VCaP (cell line): ENCODE results near the gene GTF2A1.
A peak's percentile ranks its signal among the peaks of the same experiment; 100 is the strongest.

Source experiments
- H3K27ac ChIP-seq: fragments of 450-650 bp; 2 replicates; pipeline ENCODE4 v1.5.1; 2017
- TF ChIP-seq, protein P1 (sequence below): fragments of 450-650 bp; conservative IDR thresholded peaks from 2 replicates; pipeline ENCODE4 v1.5.1; 2017; ENCODE audit warnings: mild to moderate bottlenecking, moderate library complexity

GTF2A1 gene

DNA sequence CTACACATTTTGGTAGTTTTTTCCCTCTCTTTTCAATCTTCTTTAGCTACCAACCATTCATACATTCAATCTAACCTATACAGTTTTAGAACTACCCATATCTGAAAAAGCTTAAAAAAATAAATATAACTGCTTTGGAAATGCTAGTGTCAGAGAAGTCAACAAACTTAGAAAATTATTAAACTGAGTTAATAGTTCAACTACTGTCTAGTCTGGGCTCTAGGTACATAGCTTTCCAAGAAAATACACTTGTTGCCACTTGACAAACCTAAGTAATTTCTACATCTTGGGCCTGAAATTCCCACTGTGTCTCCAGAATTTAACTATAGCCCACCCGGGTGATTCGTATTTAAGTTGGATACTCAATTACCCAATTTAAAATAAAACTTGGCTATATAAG, 22.1 kb downstream of the GTF2A1 start:
- TF ChIP-seq, protein P1, sequence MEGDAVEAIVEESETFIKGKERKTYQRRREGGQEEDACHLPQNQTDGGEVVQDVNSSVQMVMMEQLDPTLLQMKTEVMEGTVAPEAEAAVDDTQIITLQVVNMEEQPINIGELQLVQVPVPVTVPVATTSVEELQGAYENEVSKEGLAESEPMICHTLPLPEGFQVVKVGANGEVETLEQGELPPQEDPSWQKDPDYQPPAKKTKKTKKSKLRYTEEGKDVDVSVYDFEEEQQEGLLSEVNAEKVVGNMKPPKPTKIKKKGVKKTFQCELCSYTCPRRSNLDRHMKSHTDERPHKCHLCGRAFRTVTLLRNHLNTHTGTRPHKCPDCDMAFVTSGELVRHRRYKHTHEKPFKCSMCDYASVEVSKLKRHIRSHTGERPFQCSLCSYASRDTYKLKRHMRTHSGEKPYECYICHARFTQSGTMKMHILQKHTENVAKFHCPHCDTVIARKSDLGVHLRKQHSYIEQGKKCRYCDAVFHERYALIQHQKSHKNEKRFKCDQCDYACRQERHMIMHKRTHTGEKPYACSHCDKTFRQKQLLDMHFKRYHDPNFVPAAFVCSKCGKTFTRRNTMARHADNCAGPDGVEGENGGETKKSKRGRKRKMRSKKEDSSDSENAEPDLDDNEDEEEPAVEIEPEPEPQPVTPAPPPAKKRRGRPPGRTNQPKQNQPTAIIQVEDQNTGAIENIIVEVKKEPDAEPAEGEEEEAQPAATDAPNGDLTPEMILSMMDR, result no peak
- no peak overlapping the region for H3K27ac ChIP-seq

DNA sequence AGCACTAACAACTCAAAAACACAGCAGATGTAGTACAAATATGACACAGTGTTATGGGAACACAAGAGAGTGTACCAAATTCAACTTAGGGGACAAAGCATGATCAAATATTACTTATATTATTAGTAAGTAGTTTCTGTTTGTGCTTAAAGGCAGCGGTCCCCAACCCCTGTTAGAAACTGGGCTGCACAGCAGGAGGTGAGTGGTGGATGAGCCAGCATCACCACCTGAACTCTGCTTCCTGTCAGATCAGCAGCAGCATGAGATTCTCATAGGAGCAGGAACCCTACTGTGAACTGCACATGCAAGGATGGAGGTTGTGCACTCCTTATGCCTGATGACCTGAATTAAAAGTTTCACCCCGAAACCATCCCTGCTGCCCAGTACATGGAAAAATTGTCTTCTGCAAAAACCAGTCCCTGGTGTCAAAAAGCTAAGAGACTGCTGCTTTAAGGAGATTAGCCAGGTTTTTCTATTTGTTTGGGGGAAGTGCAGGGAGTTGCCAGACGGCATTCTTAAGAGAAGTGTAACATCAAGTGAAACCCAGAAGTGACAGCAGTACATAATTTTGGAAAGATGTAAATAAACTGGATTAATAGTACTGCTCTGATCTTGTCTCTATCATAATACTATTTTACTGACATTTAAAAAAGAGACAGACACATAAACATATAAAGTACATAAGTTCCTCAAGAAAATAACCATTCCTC, 26.7 kb downstream of the GTF2A1 start:
- H3K27ac ChIP-seq, result no peak overlapping the region
- TF ChIP-seq, protein P1, result no peak

DNA sequence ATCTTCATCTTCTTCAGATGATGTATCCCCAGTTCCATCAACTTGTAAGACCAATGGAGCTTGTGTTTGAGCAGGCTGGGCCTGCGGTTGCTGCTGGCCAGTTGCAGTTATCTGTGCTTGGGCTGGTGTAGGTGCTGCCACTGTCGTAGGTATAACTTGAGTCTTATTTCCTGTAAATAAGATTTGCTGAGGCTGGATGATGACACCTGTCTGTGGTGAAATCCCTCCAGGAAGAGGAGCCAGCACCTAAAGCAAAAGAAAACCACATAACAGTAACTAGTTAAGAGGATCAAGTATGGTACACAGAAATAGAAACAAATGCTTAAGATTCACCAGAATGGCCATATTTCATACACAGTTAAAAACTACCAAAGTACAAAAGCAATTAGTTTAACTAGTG, 28.2 kb downstream of the GTF2A1 start:
- no peak overlapping the region for H3K27ac ChIP-seq
- TF ChIP-seq, protein P1, result no peak

DNA sequence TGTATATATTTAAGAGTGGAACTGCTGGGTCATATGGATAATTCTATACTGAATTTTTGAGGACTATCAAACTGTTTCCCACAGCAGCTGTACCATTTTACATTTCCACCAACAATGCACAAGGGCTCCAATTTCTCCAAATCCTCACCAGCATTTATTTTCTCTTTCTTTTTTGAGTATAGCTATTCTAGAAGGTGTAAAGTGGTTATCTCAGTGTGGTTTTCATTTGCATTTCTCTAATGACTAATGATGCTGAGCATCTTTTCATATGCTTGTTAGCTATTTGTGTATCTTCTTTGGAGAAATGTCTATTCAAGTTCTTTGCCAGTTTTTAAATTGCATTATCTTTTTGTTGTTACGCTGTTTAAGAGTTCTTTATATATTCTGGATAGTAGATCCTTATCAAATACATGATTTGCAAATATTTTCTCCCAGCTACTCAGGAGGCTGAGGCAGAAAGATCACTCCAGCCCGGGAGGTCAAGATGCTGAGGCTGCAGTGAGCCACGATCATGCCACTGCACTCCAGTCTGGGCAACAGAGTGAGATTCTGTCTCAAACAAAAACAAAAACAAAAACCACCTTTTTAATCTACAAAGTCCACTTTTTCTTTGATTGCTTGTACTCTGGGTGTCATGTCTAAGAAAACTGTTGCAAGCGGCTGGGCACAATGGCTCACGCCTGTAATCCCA, 32.8 kb downstream of the GTF2A1 start:
- TF ChIP-seq, protein P1, result no peak
- no peak overlapping the region for H3K27ac ChIP-seq

DNA sequence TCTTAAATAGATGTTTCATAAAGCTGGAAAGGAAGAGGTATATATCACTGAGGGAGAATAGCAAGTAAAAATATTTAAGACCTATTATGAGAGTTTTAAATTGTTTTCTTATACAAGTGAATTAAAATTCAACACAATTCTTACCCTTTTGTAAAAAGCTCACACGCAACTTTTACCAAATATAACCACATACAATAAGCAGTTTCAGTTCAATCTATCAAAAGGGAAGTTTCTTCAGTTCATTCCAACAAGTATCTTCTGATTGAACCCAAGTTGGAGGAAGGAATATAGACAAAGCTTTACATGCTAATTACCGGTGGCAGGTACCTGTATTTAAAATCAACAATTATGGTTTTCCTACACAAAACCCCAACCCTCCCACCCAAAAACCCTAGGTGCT, 41.1 kb downstream of the GTF2A1 start:
- H3K27ac ChIP-seq, result peak overlapping the region; percentile 61; the same call in 1 of the 2 replicates
- TF ChIP-seq, protein P1, result no peak

DNA sequence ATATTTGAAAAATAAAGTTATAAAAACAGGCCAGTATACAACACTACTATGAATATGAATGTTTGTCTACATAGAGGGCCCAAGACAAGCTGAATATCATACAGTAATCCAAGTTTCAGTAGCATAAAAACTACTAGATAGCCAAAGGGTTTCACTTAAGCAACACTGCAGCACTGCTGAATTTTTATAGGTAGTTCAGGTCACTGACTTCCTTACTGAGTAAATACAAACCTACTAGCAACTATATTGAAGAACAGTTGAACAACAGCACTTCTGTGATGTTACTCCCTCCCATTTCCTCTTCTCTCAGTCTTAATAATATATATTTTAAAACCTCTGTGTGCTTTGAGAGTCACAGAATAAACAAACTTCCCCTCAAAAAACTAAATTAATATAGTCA, 42.7 kb downstream of the GTF2A1 start:
- H3K27ac ChIP-seq, result peak overlapping the region; percentile 61
- TF ChIP-seq, protein P1, result no peak

DNA sequence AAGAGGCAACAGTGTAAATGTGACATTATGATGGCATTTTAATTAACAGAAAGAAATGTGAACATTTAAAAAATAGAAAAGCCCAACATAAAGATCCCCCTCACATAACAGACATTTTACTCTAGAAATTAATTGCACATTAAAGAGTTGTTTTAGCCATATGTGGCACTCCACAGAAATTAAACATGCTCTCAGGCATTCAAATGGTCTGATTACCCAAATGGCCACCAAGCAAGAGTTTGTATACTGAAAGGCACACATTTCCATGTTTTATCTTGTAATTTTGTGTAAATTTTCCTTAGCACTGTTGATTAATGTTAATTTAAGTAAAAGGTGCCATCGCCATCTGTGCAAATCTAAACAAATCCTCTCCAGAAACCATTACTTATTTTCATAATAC, 43.5 kb downstream of the GTF2A1 start:
- TF ChIP-seq, protein P1, result no peak
- H3K27ac ChIP-seq, result peak overlapping the region; percentile 61
